Measurements from ENCODE around the gene BYSL. TPM values are rescaled to one million over a fixed set of nuclear protein-coding genes. Genes with fewer than 3 reads are reported as not detected.
"Not testable (repeated sequence)": the region's sequence is repeated elsewhere in the genome, so short reads cannot be mapped to it uniquely, and the experiment has no call there.

The BYSL gene
- total RNA-seq, 2 experiments from 2014 or later = 23.9 to 24.8 TPM

- POLR2A ChIA-PET = interaction anchor here (1.0 to 17.3 kb wide), 16 partner anchors 9 to 152 kb away, joined by 3 to 553 read pairs (median 13); partner anchors contain the start of genes BYSL, MED20, TAF8 and TOMM6
- Mint-ChIP-seq H3K9me3 (no peaks in the 10 kb centered on the region), H3K4me3 (peak overlapping the region; percentile 100), H3K27ac (peak overlapping the region; percentile 93), H3K36me3 (ENCODE audit: low read depth) (peaks cover 75% of the 10 kb centered on the region), H3K4me1 (peaks cover 61% of the 10 kb centered on the region), H3K27me3 (no peaks in the 10 kb centered on the region)
- CTCF ChIA-PET = interaction anchor here (0.8 to 17.8 kb wide), 15 partner anchors 16 to 276 kb away, joined by 3 to 383 read pairs (median 5); partner anchors contain the start of genes BYSL, MED20, TAF8 and TOMM6
- DNase-seq = no peak
These were observed 17.4 kb downstream of the BYSL start for GRCh38 chr6:41938590-41939175.

GRCh38 chr6:41939176-41939847 lies 18.0 kb downstream of the BYSL start:
- peak overlapping the region; percentile 100 for H3K4me3 Mint-ChIP-seq
- peak overlapping the region; percentile 93 for H3K27ac Mint-ChIP-seq
- ChIA-PET CTCF (interaction anchor here (0.7 to 17.8 kb wide), 14 partner anchors 16 to 152 kb away, joined by 3 to 383 read pairs (median 4); partner anchors contain the start of genes BYSL, MED20, TAF8 and TOMM6), POLR2A (interaction anchor here (0.9 to 17.3 kb wide), 17 partner anchors 10 to 165 kb away, joined by 3 to 553 read pairs (median 12); partner anchors contain the start of genes BYSL, MED20, TAF8 and TOMM6)
- H3K4me1 Mint-ChIP-seq = peaks cover 57% of the 10 kb centered on the region
- H3K27me3 Mint-ChIP-seq = no peaks in the 10 kb centered on the region
- H3K36me3 Mint-ChIP-seq (ENCODE audit: low read depth) = peaks cover 69% of the 10 kb centered on the region
- H3K9me3 Mint-ChIP-seq = no peaks in the 10 kb centered on the region
- peak; percentile 59 for DNase-seq

GRCh38 chr6:41939848-41940758 lies 18.8 kb downstream of the BYSL start:
- Mint-ChIP-seq H3K27ac (peak overlapping the region; percentile 93), H3K4me3 (peak overlapping the region; percentile 100), H3K36me3 (ENCODE audit: low read depth) (peaks cover 61% of the 10 kb centered on the region), H3K9me3 (no peaks in the 10 kb centered on the region), H3K4me1 (peaks cover 49% of the 10 kb centered on the region), H3K27me3 (no peaks in the 10 kb centered on the region)
- ChIA-PET POLR2A (interaction anchor here (0.9 to 17.3 kb wide), 16 partner anchors 11 to 164 kb away, joined by 3 to 553 read pairs (median 12); partner anchors contain the start of genes BYSL, MED20, TAF8 and TOMM6), CTCF (interaction anchor here (0.7 to 17.8 kb wide), 10 partner anchors 17 to 153 kb away, joined by 3 to 383 read pairs (median 4); partner anchors contain the start of genes BYSL, MED20, TAF8 and TOMM6)
- DNase-seq = peak; percentile 67

- Mint-ChIP-seq H3K9me3 (no peaks in the 10 kb centered on the region), H3K36me3 (ENCODE audit: low read depth) (peaks cover 54% of the 10 kb centered on the region), H3K4me3 (peak overlapping the region; percentile 100), H3K4me1 (peaks cover 42% of the 10 kb centered on the region), H3K27ac (peak overlapping the region; percentile 93), H3K27me3 (no peaks in the 10 kb centered on the region)
- DNase-seq = peak; percentile 73
- CTCF ChIA-PET = interaction anchor here (1.9 to 17.8 kb wide), 4 partner anchors 18 to 154 kb away, joined by 5 to 383 read pairs (median 108); partner anchors contain the start of genes BYSL, MED20, TAF8 and TOMM6
- POLR2A ChIA-PET = interaction anchor here (1.0 to 17.3 kb wide), 12 partner anchors 11 to 153 kb away, joined by 3 to 553 read pairs (median 22); partner anchors contain the start of genes BYSL, MED20, TAF8 and TOMM6
These were observed 19.5 kb downstream of the BYSL start for GRCh38 chr6:41940759-41941279.

GRCh38 chr6:41941280-41942066 lies 20.2 kb downstream of the BYSL start, which contains the start of gene CCND3:
CCND3 (minus strand) TSS chr6:41941808; CDS start chr6:41941649, 159 bp downstream.
- Mint-ChIP-seq H3K4me3 (peak within 1 kb of the TSS; percentile 100), H3K27me3 (no peaks in the 10 kb centered on the region), H3K4me1 (peaks cover 38% of the 10 kb centered on the region), H3K36me3 (ENCODE audit: low read depth) (peaks cover 48% of the 10 kb centered on the region), H3K27ac (peak within 1 kb of the TSS; percentile 93), H3K9me3 (no peaks in the 10 kb centered on the region)
- peak; percentile 92 for DNase-seq
- POLR2A ChIA-PET = interaction anchor here (1.0 to 17.3 kb wide), 15 partner anchors 8 to 160 kb away, joined by 3 to 553 read pairs (median 14); partner anchors contain the start of genes BYSL, MED20, TAF8 and TOMM6
- CTCF ChIA-PET = interaction anchor here (1.1 to 17.8 kb wide), 10 partner anchors 9 to 155 kb away, joined by 3 to 383 read pairs (median 8); partner anchors contain the start of genes BYSL, MED20, TAF8 and TOMM6

GRCh38 chr6:41942067-41942851 lies 21.0 kb downstream of the BYSL start:
- no peak for DNase-seq
- POLR2A ChIA-PET = interaction anchor here (1.0 to 17.3 kb wide), 11 partner anchors 9 to 161 kb away, joined by 3 to 553 read pairs (median 9); partner anchors contain the start of genes BYSL, MED20, TAF8 and TOMM6
- CTCF ChIA-PET = interaction anchor here (0.6 to 17.8 kb wide), 12 partner anchors 10 to 162 kb away, joined by 3 to 383 read pairs (median 4); partner anchors contain the start of genes BYSL, MED20, PRICKLE4 and TAF8

GRCh38 chr6:41942882-41943281 lies 21.6 kb downstream of the BYSL start:
- Mint-ChIP-seq H3K4me3 (peak overlapping the region; percentile 75), H3K4me1 (peaks cover 26% of the 10 kb centered on the region)
- CTCF ChIA-PET = interaction anchor here (0.7 to 17.8 kb wide), 9 partner anchors 10 to 162 kb away, joined by 3 to 383 read pairs (median 3); partner anchors contain the start of genes BYSL, MED20, PRICKLE4 and TAF8

More at GRCh38 chr6:41942067-41942851, 21.0 kb downstream of the BYSL start:
- peak overlapping the region; percentile 75 for H3K4me3 Mint-ChIP-seq
- H3K4me1 Mint-ChIP-seq = peaks cover 31% of the 10 kb centered on the region
- no peaks in the 10 kb centered on the region for H3K27me3 Mint-ChIP-seq
- peaks cover 40% of the 10 kb centered on the region for H3K36me3 Mint-ChIP-seq (ENCODE audit: low read depth)
- H3K9me3 Mint-ChIP-seq = no peaks in the 10 kb centered on the region
- H3K27ac Mint-ChIP-seq = peak overlapping the region; percentile 93

GRCh38 chr6:41943456-41943855 lies 22.2 kb downstream of the BYSL start:
- H3K36me3 Mint-ChIP-seq (ENCODE audit: low read depth) = peaks cover 28% of the 10 kb centered on the region
- POLR2A ChIA-PET = interaction anchor here (0.9 to 17.3 kb wide), 4 partner anchors 11 to 101 kb away, joined by 3 to 553 read pairs (median 118); partner anchors contain the start of genes BYSL, MED20 and TAF8
- H3K4me1 Mint-ChIP-seq = peaks cover 21% of the 10 kb centered on the region
- CTCF ChIA-PET = interaction anchor here (1.2 to 17.8 kb wide), 4 partner anchors 19 to 102 kb away, joined by 6 to 383 read pairs (median 20); partner anchors contain the start of genes BYSL, MED20 and TAF8
- no peak overlapping the region for H3K4me3 Mint-ChIP-seq
- no peaks in the 10 kb centered on the region for H3K9me3 Mint-ChIP-seq
- H3K27ac Mint-ChIP-seq = no peak overlapping the region
- no peak for DNase-seq
- no peaks in the 10 kb centered on the region for H3K27me3 Mint-ChIP-seq

More at GRCh38 chr6:41942882-41943281, 21.6 kb downstream of the BYSL start:
- H3K9me3 Mint-ChIP-seq, DNase-seq, H3K27me3 Mint-ChIP-seq: not testable (repeated sequence)
- POLR2A ChIA-PET = interaction anchor here (1.2 to 17.3 kb wide), 10 partner anchors 12 to 161 kb away, joined by 3 to 553 read pairs (median 22); partner anchors contain the start of genes BYSL, MED20, TAF8 and TOMM6
- Mint-ChIP-seq H3K36me3 (ENCODE audit: low read depth) (peaks cover 33% of the 10 kb centered on the region), H3K27ac (peak overlapping the region; percentile 93)

GRCh38 chr6:41947581-41948220 lies 26.4 kb downstream of the BYSL start:
- no peak for DNase-seq
- Mint-ChIP-seq H3K4me3 (no peak overlapping the region), H3K27me3 (no peaks in the 10 kb centered on the region), H3K27ac (no peak overlapping the region), H3K4me1 (peaks cover 7% of the 10 kb centered on the region), H3K36me3 (ENCODE audit: low read depth) (no peaks in the 10 kb centered on the region), H3K9me3 (no peaks in the 10 kb centered on the region)
- ChIA-PET POLR2A (no interaction called here), CTCF (interaction anchor here (1.4 kb wide), 1 partner anchor 27 kb away, joined by 4 read pairs; the partner anchor contains the start of gene MED20)

GRCh38 chr6:41954668-41955067 lies 33.4 kb downstream of the BYSL start:
- CTCF ChIA-PET = no interaction called here
- Mint-ChIP-seq H3K36me3 (ENCODE audit: low read depth) (peaks cover 14% of the 10 kb centered on the region), H3K4me1 (peaks cover 30% of the 10 kb centered on the region), H3K4me3 (no peak overlapping the region), H3K27me3 (no peaks in the 10 kb centered on the region), H3K9me3 (peaks cover 5% of the 10 kb centered on the region), H3K27ac (no peak overlapping the region)
- POLR2A ChIA-PET = interaction anchor here (0.9 to 1.7 kb wide), 2 partner anchors 11 to 14 kb away, joined by 3 to 9 read pairs; partner anchors contain the start of gene CCND3
- DNase-seq = no peak
